Pancreas (tissue), 10 donors: ENCODE data around the gene DOCK3. TPM values are rescaled to one million over a fixed set of nuclear protein-coding genes. Genes with fewer than 3 reads are reported as not detected.

Source experiments
- ATAC-seq, 4 donors: fragments of 200-7000 bp; cut with Tn5 transposase; one replicate each; pipeline versions ENCODE4 v1.8.0 to v1.9.1; 2020; ENCODE audit warnings: mild to moderate bottlenecking in 4 of 4, moderate library complexity in 4 of 4
- DNase-seq, 6 donors: peaks; one replicate each; pipeline ENCODE4 v3.0.0-alpha.2; 2020
- FAIRE-seq: peaks from 2 replicates; lab custom pipeline; 2012; peaks lifted over from hg19 to GRCh38; lab: Jason Lieb, UNC
- H3K27ac ChIP-seq, 4 donors: fragments of 200-600 bp; sonication (generic); 1 replicate in 3 of 4; 2 replicates in 1 of 4; pipeline versions ENCODE4 v1.5.0 to v1.8.0; 2020
- H3K27me3 ChIP-seq, 4 donors: fragments of 200-600 bp; one replicate each; pipeline ENCODE4 v1.8.0; 2021
- H3K36me3 ChIP-seq, 3 donors: fragments of 200-600 bp; sonication (generic) in 1 of 3; one replicate each; pipeline versions ENCODE4 v1.5.0 to v1.8.0; 2020 to 2021
- H3K4me1 ChIP-seq, 3 donors: fragments of 200-600 bp; one replicate each; pipeline ENCODE4 v1.8.0; 2021
- H3K4me3 ChIP-seq, 4 donors: fragments of 200-600 bp; sonication (generic) in 2 of 4; one replicate each; pipeline versions ENCODE4 v1.5.0 to v1.8.0; 2020 to 2021
- H3K9me3 ChIP-seq, 4 donors: fragments of 200-600 bp; one replicate each; pipeline ENCODE4 v1.8.0; 2021
- CTCF ChIP-seq, 4 donors: fragments of 200-600 bp; sonication (generic) in 3 of 4; IDR thresholded peaks; one replicate each; pipeline versions ENCODE4 v1.5.0 to v1.8.0; 2021; ENCODE audit warnings: antibody characterized with exemption in 4 of 4
- WGBS, 2 donors: extraction: QIAGEN DNeasy Blood & Tissue Kit; methylation state at CpG; one replicate each; pipeline ENCODE4 v1.1.7; 2013; 5-methylcytosine and 5-hydroxymethylcytosine counted together
- intact Hi-C, 3 donors: fragments of 100-400 bp; cut with DNase I; formaldehyde crosslinking; loops; one replicate each; pipeline versions ENCODE4 v1.11.1 to v1.14.2; 2022
- polyA plus RNA-seq, 2 donors: library from polyadenylated mRNA; stranded (reverse); fragments of 200-250 nt; gene quantifications; one replicate each; pipeline ENCODE4 v1.2.3, GENCODE V29; 2013
- total RNA-seq, 6 donors: library from RNA; stranded (reverse); fragmentation: NEBNext Ultra II Directional in 4 of 6; extraction: Animal tissue kit (Norgen Biotek cat#: 25700) in 4 of 6; gene quantifications; one replicate each; pipeline versions ENCODE4 v1.2.1 to v1.2.4, GENCODE V29; 2021 to 2023
- donor health status: healthy with polysubstance abuse.
- donor health status: DM: no; HTN: no; CAD: no; lungs with moderate emphysema.
- donor health status: DM: no; HTN: no; CAD: no.
- donor health status: control.
- donor health status: control.
- donor health status: Bipolar disorder and iron deficiency.
- donor health status: DM: yes; HTN: yes; CAD: no.
- donor health status: DM: no; HTN: no; CAD: no.
- donor health status: DM: no; HTN: no; CAD: no.
- donor health status: DM: yes; HTN: yes; CAD: no.

DOCK3 gene
- total and polyA plus RNA-seq, 8 donors = 0.09 to 1.5 (median 0.36) TPM

GRCh38 chr3:51389423-51390183 is 714.9 kb downstream of the DOCK3 start:
- H3K4me3 ChIP-seq = no peak overlapping the region
- peak; percentile 14 to 61 (median 47) for TF ChIP-seq CTCF (IDR thresholded peaks at IDR 0.05)
- 45 to 52% methylated on average over 6 of the region's 6 CpGs for WGBS, 2 donors
- intact Hi-C loops = loop anchor here in 1 of 3 donors (10.0 kb wide), 1 partner anchor 415 kb away; no protein-coding TSS in a partner anchor
- H3K27ac ChIP-seq = no peak overlapping the region
- H3K4me1 ChIP-seq = peaks cover 36 to 57% (median 48%) of the 10 kb centered on the region in 3 donors
- H3K9me3 ChIP-seq = no peaks in the 10 kb centered on the region
- peaks cover 0 to 17% (median 8%) of the 10 kb centered on the region in 3 donors for H3K36me3 ChIP-seq
- no peak for FAIRE-seq
- no peaks in the 10 kb centered on the region for H3K27me3 ChIP-seq
- DNase-seq = peak in 4 of 6 donors; percentile 37 to 67 (median 52)
- no peak for ATAC-seq

- Histone ChIP-seq H3K27ac (peak overlapping the region; percentile 64 to 80 (median 70)), H3K27me3 (no peaks in the 10 kb centered on the region), H3K9me3 (no peaks in the 10 kb centered on the region), H3K4me1 (peaks cover 38 to 62% (median 54%) of the 10 kb centered on the region in 3 donors), H3K4me3 (peak overlapping the region in 3 of 4 donors; percentile 63 to 88 (median 79)), H3K36me3 (peaks cover 0 to 21% (median 8%) of the 10 kb centered on the region in 3 donors)
- TF ChIP-seq CTCF (IDR thresholded peaks at IDR 0.05) = peak in 2 of 4 donors; percentile 82 to 85
- peak in 1 of 6 donors; percentile 39 for DNase-seq
- WGBS, 2 donors = 22 to 24% methylated on average over 29 of the region's 29 CpGs
- no peak for FAIRE-seq
- peak in 3 of 4 donors; percentile 1 to 2 (median 1) for ATAC-seq
- intact Hi-C loops = loop anchor here in 1 of 3 donors (10.0 kb wide), 1 partner anchor 414 kb away; no protein-coding TSS in a partner anchor
Measured at GRCh38 chr3:51390246-51391074, 715.7 kb downstream of the DOCK3 start.

GRCh38 chr3:51391075-51391565 is 716.4 kb downstream of the DOCK3 start, which contains the start of gene RBM15B:
RBM15B (plus strand) TSS chr3:51391285; CDS start chr3:51391400, 115 bp downstream.
- DNase-seq = peak; percentile 98 to 99 (median 98)
- Histone ChIP-seq H3K36me3 (peaks cover 0 to 27% (median 8%) of the 10 kb centered on the region in 3 donors), H3K4me1 (peaks cover 38 to 62% (median 53%) of the 10 kb centered on the region in 3 donors), H3K9me3 (no peaks in the 10 kb centered on the region), H3K27ac (peak within 1 kb of the TSS; percentile 69 to 80 (median 72)), H3K27me3 (no peaks in the 10 kb centered on the region), H3K4me3 (peak within 1 kb of the TSS; percentile 60 to 88 (median 71))
- TF ChIP-seq CTCF (IDR thresholded peaks at IDR 0.05) = peak in 2 of 4 donors; percentile 82 to 95
- 0% methylated on average over 52 to 83 of the region's 83 CpGs for WGBS, 2 donors
- peak; percentile 91 to 95 (median 94) for ATAC-seq
- intact Hi-C loops = loop anchor here in 1 of 3 donors (10.0 kb wide), 1 partner anchor 414 kb away; no protein-coding TSS in a partner anchor
- FAIRE-seq = no peak

GRCh38 chr3:51391566-51392354 is 717.0 kb downstream of the DOCK3 start:
- DNase-seq = peak; percentile 22 to 86 (median 56)
- peaks cover 0 to 34% (median 15%) of the 10 kb centered on the region in 3 donors for H3K36me3 ChIP-seq

More at GRCh38 chr3:51391566-51392354, 717.0 kb downstream of the DOCK3 start:
- peak in 1 of 4 donors; percentile 18 for ATAC-seq
- no peak for TF ChIP-seq CTCF (IDR thresholded peaks at IDR 0.05)
- no peak for FAIRE-seq
- Histone ChIP-seq H3K27me3 (no peaks in the 10 kb centered on the region), H3K27ac (peak overlapping the region; percentile 69 to 80 (median 72)), H3K4me1 (peaks cover 38 to 59% (median 46%) of the 10 kb centered on the region in 3 donors), H3K9me3 (no peaks in the 10 kb centered on the region), H3K4me3 (peak overlapping the region; percentile 60 to 88 (median 71))
- WGBS, 2 donors = 2 to 3% methylated on average over 59 to 115 of the region's 115 CpGs
- intact Hi-C loops = loop anchor here in 1 of 3 donors (10.0 kb wide), 1 partner anchor 413 kb away; no protein-coding TSS in a partner anchor
